ENCODE results near the gene TDRD7.

DNA sequence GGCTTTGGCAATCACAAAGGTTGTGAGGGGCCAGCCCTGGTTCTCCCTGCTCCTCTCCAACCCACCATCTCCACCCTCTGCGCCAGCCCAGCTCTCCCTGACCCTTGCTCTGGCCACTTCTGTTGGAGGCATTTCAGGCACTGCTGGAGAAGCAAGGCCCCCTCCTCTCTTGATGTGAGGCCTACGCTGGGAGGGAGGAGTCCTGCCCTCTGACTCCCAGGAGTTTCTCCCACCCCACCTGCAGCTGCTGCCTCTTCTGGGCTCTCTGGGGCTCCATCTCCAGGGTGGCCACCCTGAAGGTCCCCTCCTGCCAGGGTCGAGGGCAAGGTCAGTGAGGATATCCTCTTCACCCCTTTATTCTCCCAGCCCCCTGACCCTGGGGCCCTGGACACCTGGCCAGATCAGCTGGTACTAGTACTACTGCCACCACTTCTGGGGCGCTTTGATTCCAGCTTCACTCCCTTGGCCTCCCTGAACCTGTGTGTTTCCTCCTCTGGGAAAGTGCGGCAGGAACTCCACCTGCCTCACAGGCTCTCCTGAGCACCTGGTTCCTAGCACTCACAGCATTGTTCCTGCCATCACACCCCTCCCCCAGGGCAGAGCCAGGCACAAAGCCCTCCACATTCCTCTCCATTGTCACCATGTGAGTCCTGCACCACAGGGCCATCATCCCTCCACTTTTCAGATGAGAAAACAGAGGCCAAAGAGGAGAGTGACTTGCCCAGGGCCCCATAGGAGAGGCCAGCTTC, 23.8 kb upstream of the TDRD7 start:
- TF ChIP-seq, protein P1, sequence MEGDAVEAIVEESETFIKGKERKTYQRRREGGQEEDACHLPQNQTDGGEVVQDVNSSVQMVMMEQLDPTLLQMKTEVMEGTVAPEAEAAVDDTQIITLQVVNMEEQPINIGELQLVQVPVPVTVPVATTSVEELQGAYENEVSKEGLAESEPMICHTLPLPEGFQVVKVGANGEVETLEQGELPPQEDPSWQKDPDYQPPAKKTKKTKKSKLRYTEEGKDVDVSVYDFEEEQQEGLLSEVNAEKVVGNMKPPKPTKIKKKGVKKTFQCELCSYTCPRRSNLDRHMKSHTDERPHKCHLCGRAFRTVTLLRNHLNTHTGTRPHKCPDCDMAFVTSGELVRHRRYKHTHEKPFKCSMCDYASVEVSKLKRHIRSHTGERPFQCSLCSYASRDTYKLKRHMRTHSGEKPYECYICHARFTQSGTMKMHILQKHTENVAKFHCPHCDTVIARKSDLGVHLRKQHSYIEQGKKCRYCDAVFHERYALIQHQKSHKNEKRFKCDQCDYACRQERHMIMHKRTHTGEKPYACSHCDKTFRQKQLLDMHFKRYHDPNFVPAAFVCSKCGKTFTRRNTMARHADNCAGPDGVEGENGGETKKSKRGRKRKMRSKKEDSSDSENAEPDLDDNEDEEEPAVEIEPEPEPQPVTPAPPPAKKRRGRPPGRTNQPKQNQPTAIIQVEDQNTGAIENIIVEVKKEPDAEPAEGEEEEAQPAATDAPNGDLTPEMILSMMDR (conservative IDR thresholded peaks at IDR 0.05 in 1 of 2, IDR thresholded peaks at IDR 0.05 in 1 of 2; ENCODE audit: extremely low read depth in 1 of 2, insufficient read depth in 1 of 2, low read depth in 1 of 2, low read length in 2 of 2) = no peak
- no peak for TF ChIP-seq EZH2 (IDR thresholded peaks at IDR 0.05; ENCODE audit: borderline replicate concordance, low read length)

Data from mammary epithelial cell (primary cell).